ENCODE measurements around the gene TFAP2A.

The TFAP2A gene

DNA sequence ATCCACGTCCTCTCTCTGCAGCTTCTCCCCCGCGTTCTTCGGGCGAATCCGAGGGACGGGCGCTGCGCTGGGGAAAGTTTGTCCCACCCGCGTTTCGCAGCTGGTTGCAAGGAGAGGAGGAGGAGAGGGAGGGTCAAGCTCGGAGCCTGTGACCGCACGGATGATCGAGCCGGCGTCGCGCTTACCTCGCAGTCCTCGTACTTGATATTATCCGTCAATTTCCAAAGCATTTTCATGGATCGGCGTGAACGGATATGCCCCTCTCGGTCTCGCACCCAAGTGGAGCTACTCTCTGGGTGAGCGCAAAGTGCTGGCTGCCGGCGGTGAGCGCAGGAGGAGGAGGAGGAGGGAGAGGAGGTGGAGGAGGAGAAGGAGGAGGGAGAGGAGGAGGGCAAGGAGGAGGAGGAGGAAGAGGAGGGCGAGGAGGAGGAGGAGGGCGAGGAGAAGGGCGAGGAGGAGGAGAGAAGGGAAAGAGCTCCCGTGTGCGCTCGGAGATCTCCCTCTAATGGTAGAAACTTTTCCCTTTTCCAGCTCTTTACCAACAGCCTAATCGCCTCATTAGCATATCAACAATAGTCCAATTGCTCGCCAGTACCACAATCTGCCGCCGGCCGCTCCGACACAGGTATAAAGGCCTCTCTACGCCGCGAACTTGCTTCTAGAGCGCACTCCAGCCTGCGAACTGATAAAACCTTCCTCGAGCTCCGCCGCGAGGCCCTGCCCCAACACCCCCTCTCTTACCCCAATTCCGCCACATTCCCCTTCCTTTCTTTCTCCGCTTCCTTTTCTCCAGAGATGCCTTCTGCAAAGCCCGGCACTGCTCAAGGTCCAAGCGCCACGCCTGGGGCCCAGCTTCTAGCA is at the start of gene TFAP2A:
TFAP2A (minus strand) TSS at position 319 of the 861 bp plus-strand sequence; CDS start at position 236, 83 bp downstream.
- DNase-seq (ENCODE audit: low spot score), result peak; percentile 44

DNA sequence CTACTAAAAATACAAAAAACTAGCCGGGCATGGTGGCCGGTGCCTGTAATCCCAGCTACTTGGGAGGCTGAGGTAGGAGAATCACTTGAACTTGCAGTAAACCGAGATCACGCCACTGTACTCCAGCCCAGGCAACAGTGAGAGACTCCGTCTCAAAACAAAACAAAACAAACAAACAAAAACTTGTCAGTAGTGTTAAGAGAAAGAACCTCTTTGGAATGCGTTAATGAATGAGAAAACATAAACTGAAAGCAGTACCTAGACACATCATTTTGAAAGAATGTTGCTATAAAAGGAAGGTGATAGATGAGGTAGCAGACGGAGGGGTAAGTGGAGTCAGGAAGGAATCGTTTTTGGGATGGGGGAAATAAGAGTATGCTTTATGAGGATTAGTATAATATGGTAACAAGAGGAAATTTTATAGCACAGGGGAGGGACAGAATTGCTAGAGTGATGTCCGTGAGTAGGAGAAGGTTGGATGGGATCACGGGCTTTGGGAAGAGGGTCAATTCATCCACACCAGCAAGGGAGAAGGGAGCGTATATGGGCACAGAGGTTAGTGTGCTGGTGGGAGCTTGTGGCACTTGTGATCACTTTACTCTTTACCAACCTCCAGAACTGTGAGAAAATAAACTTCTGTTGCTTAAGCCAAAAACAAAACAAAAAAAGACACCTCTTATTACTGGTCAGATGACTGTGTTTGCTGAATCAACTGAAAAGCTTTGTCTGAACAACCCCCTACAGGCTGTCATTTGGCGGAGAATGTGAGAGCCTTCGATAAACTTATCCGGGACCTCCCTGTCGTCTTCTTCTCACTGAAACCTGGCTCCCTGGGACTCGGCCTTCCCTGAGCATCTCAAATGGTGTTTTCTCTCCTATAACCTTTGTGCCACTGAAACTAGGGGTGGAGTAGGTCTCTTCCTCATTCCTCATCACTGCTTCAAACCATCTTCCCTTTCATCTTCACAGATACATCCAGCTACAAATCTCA is 48.9 kb upstream of the TFAP2A start:
- no peak for DNase-seq (ENCODE audit: low spot score)

DNA sequence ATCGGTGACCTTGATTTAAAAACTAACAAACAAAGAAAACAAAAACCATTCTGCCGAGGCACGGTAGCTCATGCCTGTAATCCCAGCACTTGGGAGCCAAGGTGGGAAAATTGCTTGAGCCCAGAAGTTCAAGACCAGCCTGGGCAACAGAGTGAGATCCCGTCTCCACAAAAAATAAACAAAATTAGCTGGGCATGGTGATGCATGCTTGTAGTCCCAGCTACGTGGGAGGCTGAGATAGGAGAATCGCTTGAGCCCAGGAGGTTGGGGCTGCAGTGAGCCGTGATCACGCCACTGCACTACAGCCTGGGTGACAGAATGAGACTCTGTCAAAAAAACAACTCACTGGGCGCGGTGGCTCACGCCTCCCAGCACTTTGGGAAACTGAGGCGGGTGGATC is 48.2 kb upstream of the TFAP2A start:
- DNase-seq (ENCODE audit: low spot score), result no peak

DNA sequence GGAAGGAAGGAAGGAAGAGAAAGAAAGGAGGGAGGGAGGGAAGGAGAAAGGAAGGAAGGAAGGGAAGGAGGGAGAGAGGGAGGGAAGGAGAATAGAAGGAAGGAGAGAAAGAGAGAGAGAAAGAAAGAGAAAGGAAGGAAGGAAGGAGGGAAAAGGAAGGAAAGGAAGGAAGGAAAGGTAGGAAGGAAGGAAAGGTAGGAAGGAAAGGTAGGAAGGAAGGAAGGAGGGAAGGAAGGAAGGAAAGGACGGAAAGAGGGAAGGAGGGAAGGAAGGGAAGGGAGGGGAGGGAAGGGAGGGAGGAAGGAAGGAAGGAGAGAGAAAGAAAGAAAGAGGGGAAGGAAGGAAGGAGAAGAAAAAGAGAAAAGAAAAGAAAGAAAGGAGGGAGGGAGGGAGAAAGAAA is 47.0 kb upstream of the TFAP2A start:
- DNase-seq (ENCODE audit: low spot score), result no peak

DNA sequence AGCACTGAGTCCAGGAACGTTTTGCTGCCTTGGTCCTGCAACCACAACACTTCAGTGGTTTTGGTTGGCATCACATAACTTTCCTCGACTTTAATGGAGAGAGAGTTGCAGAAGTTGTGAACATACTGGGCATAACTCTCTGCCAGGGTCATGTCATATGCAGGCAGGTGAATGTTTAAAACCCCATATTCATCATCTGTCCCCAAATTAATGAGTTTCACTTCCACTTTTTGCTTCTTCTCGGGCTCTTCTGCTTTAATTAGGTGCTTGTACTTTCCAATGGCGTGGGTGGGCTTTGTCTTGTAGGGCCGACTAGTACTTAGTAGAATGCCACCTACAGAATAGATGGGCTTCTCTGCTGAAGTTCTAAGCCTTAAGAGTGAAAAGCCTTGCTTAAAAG is 45.2 kb upstream of the TFAP2A start:
- no peak for DNase-seq (ENCODE audit: low spot score)

DNA sequence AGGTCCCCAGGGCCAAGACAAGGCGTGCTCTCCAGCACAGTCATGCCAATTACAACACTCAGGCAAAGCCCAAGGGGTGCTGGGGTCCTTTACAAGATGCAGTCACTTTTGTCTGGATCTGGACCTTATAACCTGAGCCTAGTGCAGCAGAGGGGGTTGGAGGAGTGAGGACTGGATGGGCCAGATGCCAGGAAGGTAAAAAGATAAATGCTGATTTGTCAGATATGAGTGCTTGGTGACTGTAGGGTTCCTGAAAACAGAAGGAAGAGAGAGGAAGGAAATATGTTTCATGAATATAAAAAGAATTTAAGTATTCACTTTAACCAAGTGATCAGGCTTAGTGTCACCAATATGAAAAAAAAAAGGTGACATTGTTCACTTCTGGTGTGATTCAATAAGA is 43.4 kb upstream of the TFAP2A start:
- DNase-seq (ENCODE audit: low spot score), result no peak

DNA sequence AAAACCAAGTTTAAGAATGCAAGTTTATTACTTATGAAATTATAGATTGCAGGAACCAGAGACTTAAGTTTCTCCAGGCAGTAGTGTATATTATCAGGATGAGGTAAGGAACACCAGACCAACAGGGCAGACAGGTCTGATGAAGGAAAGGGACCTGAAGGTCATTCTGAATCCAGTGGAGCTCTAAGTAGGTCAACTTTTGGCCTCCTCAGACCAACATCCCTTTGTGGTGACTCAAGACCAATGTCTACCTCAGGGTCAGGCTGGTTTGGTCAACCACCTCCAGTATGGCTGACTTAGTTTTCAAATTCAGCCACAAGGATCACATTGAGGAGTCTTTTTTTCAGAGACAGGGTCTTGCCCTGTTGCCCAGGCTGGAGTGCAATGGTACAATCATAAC is 38.7 kb upstream of the TFAP2A start:
- DNase-seq (ENCODE audit: low spot score), result no peak

DNA sequence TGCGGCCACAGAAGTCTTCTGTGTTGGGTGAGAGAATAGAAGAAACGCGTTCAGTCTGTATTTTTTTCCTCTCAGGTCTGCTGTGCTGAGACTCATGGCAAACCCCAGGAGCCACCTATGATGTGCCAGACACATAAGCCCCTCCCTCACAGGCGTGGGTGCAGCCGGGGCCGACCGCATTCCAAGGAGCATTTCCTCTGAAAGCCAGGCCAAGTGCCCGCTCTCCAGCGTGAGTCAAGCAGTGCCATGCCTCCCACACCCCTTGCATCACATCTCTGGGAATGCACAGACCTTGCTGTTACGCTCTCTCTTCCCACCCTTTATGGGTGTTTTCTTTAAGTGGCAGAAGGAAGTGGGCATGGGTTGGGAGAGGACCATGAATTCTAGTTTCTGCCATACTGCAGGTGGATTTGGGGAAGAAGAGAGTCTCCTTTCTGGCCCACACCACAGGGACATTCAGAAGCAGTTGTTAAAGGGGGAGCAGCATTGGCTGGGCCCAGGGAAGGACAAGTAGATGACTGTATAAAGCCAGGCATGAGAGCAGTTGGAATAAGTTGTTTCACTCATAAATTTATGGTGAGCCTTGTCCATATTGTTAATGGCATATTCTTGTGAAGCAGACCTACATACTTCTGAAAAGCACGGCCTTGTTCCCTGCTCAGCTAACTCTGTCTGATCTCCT is 37.1 kb upstream of the TFAP2A start:
- no peak for DNase-seq (ENCODE audit: low spot score)

DNA sequence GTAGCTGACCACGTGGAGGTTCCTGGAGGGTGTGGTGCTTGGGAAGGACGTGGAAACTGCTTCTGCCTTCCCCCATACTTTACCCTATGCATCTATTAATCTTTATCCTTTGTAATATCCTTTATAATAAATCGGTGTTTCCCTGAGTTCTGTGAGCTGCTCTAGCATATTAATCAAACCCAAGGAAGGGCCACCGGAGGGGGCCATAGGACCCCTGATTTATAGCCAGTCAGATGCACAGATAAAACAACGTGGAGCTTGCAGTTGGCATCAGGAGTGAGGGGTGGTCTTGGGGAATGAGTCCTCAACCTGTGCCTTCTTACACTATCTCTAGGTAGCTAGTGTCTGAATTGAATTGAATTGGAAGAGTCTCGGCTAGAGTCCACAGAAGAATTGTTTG is 36.5 kb upstream of the TFAP2A start:
- DNase-seq (ENCODE audit: low spot score), result no peak

DNA sequence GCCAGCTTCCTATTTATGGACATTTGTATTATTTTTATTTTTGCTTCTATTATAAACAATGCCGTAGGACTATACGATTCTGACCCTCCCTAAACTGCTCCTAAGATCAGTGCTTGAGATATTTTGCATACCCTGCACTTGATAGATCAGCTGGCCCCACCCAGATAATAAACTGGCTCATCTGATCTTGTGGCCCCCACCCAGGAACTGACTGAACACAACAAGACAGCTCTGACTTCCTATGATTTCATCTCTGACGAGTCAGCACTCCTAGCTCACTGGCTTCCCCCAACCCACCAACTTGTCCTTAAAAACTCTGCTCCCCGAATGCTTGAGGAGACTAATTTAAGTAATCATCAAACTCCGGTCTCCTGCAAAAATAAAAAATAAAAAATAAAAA is 34.9 kb upstream of the TFAP2A start:
- no peak for DNase-seq (ENCODE audit: low spot score)

DNA sequence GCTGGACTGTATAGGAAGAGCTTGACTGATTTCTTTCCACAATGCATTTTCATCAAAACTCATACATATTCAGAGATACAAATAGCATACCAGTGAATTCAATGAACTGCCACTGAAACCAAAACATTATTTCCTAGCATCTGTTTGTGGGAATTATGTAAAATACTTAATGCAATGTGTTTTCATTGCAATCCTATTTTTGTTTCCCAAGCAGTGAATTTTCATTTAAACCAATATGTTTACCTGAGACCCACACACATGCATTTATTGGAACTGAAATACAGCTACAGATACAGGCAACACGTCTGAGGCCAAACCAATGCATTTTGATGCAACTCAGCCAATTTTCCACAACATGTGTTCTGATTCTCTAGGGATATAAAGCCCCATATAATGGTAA is 33.2 kb upstream of the TFAP2A start:
- DNase-seq (ENCODE audit: low spot score), result no peak

DNA sequence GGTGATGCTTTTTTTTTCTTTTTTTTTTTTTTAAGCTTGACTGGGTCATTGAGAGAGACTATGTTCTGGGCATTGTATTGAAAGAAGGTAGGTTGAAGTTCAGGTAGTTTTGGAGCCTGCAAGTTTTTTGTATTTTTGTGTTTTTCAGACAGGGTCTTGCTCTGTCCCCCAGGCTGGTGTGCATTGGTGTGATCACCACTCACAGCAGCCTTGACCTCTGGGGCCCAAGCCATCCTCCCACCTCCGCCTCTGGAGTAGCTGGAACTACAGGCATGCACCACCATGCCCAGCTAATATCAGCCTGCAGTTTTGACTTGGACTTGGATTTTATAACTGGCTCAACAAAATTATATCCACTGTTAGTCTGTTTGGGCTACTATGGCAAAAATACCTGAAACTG is 31.7 kb upstream of the TFAP2A start:
- no peak for DNase-seq (ENCODE audit: low spot score)

DNA sequence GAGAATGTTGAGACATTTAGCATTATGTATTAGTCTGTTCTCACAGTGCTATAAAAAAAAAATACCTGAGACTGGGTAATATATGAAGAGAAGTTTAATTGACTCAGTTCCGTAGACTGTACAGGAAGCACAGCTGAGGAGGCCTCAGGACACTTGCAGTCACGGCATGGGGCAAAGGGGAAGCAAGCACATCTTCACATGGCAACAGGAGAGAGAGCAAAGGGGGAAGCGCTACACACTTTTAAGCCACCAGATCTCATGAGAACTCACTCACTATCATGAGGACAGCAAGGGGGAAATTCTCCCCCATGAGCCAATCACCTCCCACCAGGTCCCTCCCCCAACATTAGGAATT is 26.8 kb upstream of the TFAP2A start:
- DNase-seq (ENCODE audit: low spot score), result no peak

DNA sequence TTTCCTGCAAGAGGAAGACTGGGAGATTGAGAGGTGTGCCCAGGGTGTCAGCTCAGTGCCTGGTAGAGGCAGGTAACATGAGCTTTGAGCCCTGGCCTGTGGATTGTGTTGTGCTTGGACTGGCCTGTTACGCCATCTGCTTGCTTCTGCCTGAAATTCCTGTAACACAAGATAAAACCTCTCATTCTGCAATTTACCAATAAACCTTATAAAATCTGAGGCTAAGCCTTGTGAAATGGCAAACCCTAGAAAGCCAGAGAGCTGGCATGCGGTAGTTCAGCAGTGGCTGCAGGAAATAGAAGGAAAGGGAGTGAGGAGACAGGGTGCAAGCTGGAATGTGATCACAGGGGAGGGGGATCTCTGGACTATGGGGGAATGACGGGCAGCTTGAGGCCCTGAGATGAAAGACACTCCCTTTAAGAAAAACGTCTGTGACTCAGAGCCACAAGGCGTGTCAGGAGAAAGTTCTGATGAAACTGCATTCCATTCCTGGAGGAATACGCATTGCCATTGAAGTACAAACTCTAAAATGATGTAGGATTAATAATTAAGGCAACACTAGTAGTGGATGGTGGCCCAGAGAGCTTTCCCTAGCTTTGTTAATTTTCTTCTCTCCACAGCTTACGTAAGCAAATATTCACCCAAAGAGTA is 26.3 kb upstream of the TFAP2A start:
- no peak for DNase-seq (ENCODE audit: low spot score)

DNA sequence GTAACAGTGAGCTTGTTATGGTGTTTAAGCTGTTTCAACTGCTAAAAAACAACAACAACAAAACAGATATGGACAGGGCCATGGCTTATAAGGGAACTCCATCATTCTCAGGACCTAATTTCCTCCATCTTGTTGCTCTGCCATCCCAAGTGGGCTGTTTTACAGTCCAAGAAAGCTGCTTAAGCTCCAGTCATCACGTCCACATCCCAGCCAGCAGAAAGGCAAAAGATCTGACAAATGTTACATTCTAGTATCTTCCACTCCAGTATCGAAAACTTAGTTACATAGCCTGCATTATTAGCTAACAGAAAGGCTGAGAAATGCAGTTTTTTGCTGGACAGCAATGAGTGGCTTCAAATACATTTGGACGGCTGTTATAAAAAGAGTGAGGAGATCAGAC is 23.0 kb upstream of the TFAP2A start:
- DNase-seq (ENCODE audit: low spot score), result no peak

DNA sequence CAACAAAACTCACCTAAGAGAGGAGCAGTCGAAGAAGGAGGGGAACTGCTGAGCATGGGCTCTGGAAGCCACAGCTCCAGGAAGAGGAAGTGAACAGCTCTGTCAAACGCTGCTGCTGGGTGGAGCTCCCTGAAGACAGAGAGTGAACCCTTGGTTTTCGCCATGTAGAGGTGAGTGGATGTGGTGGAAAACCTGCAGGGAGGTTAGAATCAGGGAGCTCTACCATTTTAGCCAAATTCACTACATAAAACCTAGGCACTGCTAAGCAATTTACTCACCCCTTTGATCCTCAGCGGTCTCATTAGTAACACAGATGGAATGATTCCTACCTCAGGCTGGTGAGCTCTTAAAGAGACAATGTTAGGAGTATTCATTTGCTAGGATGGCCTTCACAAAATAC is 19.4 kb upstream of the TFAP2A start:
- no peak for DNase-seq (ENCODE audit: low spot score)

DNA sequence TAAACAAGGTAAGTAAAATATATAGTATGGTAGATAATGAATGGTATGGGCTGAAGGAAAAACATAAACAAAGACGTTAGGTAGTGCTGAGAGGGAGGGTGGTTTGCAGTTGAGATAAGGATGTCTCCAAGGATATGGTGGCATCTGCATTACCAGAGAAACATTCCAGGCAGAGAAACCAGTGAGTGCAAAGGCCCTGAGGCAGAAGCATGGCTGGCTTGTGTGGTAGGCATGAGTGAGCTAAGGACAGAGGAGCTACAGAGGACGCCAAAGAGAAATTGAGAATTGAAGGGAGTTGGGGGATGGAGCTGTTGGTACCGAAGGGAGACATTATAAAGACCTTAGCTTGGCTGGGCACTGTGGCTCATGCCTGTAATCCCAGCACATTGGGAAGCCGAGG is 18.4 kb upstream of the TFAP2A start:
- DNase-seq (ENCODE audit: low spot score), result no peak

DNA sequence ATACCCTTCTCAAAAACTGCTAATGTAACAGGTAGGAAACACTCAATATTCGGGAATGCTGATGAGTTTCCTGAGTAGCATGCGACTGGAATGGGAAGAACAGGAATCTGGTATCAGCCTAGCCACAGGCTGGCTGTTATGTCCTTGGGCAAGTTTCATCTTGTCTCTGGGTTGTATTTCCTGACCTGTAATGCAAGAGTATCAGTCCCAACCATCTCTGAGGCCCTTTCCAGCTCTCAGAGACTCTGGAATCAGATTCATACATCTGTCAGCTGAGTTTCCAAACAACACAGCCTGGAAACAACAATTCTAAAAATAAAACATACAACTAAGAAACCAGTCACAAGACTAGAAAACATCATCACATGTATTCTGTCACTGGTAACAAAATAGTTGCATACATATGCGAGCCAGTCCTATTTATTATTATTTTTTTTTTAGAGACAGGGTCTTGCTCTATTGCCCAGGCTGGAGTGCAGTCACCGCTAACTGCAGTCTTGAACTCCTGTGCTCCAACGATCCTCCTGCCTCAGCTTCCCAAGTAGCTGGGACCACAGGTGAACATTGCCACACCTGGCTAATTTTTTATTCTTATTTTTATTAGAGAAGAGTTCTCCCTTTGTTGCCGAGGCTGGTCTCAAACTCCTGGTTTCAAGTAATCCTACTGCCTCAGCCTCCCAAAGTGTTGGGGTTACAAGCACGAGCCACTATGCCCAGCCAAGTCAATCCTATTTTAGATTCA is 16.7 kb upstream of the TFAP2A start:
- DNase-seq (ENCODE audit: low spot score), result no peak

DNA sequence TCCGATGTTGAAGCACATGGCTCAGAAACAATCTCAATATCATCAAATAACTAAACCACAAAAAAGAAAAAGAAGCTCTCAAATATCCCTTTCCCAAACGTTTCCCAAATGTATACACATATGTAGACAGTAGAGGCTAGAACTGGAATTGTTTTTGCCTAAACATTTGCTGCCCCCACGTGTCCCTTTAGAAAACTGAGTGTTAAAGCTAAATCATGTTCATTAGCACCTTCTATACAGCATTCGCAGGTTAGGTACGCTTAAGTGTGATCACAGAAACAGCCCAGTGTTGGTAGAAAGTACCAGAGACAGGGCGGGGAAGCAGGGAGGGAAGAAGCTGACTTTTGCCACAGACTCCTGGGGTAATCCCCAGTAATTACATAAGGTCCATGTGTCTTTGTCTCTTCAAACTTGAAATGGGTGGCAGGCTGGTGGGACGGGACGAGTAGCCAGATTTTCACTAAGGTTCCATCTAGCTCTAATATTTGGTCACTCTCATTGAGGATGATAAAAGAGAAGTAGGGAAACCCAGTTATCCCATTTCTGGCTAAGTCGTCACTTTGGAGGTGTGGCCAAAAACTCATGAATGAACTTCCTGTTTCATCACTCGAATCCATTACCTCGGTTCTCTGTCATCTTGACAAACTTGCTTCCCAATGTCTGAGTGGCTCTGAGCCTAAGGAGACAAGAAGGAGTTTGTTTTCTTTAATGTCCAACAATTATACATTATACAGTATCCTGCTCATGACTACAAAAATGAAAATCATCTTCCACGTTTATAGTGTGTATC is 15.0 kb upstream of the TFAP2A start:
- DNase-seq (ENCODE audit: low spot score), result peak; percentile 68

DNA sequence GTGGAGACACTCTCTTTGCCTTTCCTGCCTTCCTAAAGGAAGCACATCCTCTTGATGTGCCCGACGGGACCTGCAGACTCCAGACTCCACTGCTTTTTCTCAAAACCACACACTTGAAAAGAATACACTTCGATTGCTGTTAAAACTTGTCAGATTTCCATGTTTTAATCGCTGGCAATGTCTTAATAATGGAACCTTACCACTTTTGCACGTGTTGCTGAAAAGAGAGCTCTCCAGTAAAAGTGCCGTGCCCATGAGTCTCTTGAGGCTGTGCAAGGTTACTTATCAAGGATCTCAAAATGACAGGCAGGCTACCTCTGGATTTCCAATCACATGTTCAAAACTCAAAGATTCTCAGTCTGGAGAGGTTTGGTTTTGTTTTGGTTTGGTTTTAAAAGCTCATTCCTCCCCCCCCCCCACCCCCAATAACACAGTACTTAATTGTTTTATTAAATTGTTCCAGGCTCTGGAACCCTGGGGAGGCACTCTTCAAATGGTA is 12.0 kb upstream of the TFAP2A start:
- no peak for DNase-seq (ENCODE audit: low spot score)
